K562 (cell line): Measurements from ENCODE around the gene CDC42EP5.

Experiments
- CBX5 ChIP-seq: IDR thresholded peaks from 2 replicates; pipeline ENCODE4 v1.6.1; 2014; ENCODE audit warnings: low read depth, borderline replicate concordance
- EZH2 ChIP-seq: IDR thresholded peaks from 2 replicates; pipeline ENCODE4 v1.6.1; 2012; ENCODE audit warnings: low read depth, mild to moderate bottlenecking, inconsistent platforms, low read length, borderline replicate concordance
- POLR2A ChIP-seq: fragments of 450-650 bp; conservative IDR thresholded peaks from 2 replicates; pipeline ENCODE4 v1.6.1; 2016
- POLR2AphosphoS5 ChIP-seq: IDR thresholded peaks from 2 replicates; pipeline ENCODE4 v1.6.1; 2011; ENCODE audit warnings: mild to moderate bottlenecking, low read depth, low read length, moderate library complexity; ENCODE audit not compliant: control insufficient read depth, insufficient read depth
- ZNF232 ChIP-seq: sonication (generic); formaldehyde crosslinking; IDR thresholded peaks from 2 replicates; pipeline ENCODE4 v1.8.0; 2022; ENCODE audit warnings: mild to moderate bottlenecking, missing genetic modification reagents
- ZNF324 ChIP-seq: fragments of 250-450 bp; sonication (Bioruptor Pico); IDR thresholded peaks from 2 replicates; pipeline ENCODE4 v1.4.0; 2020; ENCODE audit warnings: mild to moderate bottlenecking
- TF ChIP-seq, protein P1 (sequence below): fragments of 450-650 bp; IDR thresholded peaks from 2 replicates; pipeline ENCODE4 v1.6.1; 2016; ENCODE audit warnings: antibody characterized with exemption
- TF ChIP-seq, protein P2 (sequence below), 3 experiments: IDR thresholded peaks in 2 of 3; conservative IDR thresholded peaks in 1 of 3; 2 replicates each; pipeline ENCODE4 v1.5.1; 2011 to 2012; ENCODE audit warnings: low read length in 3 of 3, mild to moderate bottlenecking in 3 of 3, control low read depth in 2 of 3, improper control_type of control experiment in 1 of 3, inconsistent platforms in 1 of 3, low read depth in 1 of 3, mixed read lengths in 1 of 3, moderate library complexity in 1 of 3; ENCODE audit not compliant: insufficient read depth in 2 of 3
- TF ChIP-seq, protein P3 (sequence below): fragments of 200-800 bp; sonication (Bioruptor generic); IDR thresholded peaks from 2 replicates; pipeline ENCODE4 v1.6.1; 2017; ENCODE audit warnings: missing genetic modification characterization, missing compliant biosample characterization

DNA sequence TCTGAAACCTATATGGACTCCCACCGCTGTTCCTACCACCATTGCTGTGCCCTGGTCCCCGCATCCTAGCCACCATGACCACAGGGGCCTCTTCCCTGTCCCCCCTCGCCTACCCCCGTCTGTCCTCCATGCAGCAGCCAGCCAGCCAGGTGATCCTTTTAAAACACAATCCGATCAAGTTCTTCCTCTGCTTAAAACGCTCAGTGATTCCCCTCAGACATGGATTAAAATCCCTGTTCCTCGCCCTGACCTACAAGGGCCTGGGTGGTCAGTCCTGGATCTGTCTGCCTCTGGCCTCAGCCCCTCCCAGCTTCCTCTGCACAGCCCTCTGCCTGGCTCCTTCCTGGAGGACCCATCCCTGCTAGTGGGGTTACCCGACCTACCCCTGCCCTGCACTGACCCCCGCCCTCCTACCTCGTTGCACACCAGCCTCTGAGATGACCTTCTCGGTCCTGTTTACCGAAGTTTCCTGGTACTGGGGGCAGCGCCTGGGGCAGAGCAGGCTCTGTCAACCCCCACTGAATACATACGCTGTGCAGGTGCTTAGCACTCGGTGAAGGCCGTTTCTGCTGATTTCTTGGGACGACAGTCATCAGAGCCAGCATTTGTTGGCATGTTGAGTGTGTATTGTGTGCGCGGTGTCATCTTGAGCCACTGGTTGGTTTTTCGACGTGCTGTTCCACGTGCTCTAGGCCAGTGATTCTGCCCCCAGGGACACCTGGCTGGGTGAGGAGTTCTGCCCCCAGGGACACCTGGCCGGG is 38.8 kb downstream of the CDC42EP5 start:
- TF ChIP-seq, protein P1, sequence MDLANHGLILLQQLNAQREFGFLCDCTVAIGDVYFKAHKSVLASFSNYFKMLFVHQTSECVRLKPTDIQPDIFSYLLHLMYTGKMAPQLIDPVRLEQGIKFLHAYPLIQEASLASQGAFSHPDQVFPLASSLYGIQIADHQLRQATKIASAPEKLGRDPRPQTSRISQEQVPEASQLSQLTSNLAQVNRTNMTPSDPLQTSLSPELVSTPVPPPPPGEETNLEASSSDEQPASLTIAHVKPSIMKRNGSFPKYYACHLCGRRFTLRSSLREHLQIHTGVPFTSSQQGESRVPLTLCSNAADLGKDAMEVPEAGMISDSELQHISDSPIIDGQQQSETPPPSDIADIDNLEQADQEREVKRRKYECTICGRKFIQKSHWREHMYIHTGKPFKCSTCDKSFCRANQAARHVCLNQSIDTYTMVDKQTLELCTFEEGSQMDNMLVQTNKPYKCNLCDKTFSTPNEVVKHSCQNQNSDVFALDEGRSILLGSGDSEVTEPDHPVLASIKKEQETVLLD, result no peak
- TF ChIP-seq CBX5 (no peak), POLR2A (no peak), POLR2AphosphoS5 (no peak), EZH2 (no peak), ZNF232 (CRISPR knock-in tag) (no peak), ZNF324 (CRISPR knock-in tag) (no peak)
- TF ChIP-seq, protein P2, sequence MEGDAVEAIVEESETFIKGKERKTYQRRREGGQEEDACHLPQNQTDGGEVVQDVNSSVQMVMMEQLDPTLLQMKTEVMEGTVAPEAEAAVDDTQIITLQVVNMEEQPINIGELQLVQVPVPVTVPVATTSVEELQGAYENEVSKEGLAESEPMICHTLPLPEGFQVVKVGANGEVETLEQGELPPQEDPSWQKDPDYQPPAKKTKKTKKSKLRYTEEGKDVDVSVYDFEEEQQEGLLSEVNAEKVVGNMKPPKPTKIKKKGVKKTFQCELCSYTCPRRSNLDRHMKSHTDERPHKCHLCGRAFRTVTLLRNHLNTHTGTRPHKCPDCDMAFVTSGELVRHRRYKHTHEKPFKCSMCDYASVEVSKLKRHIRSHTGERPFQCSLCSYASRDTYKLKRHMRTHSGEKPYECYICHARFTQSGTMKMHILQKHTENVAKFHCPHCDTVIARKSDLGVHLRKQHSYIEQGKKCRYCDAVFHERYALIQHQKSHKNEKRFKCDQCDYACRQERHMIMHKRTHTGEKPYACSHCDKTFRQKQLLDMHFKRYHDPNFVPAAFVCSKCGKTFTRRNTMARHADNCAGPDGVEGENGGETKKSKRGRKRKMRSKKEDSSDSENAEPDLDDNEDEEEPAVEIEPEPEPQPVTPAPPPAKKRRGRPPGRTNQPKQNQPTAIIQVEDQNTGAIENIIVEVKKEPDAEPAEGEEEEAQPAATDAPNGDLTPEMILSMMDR (IDR thresholded peaks at IDR 0.05 in 2 of 3, conservative IDR thresholded peaks at IDR 0.05 in 1 of 3; ENCODE audit: insufficient read depth in 2 of 3, low read depth in 1 of 3, low read length in 3 of 3), result no peak
- TF ChIP-seq, protein P3, sequence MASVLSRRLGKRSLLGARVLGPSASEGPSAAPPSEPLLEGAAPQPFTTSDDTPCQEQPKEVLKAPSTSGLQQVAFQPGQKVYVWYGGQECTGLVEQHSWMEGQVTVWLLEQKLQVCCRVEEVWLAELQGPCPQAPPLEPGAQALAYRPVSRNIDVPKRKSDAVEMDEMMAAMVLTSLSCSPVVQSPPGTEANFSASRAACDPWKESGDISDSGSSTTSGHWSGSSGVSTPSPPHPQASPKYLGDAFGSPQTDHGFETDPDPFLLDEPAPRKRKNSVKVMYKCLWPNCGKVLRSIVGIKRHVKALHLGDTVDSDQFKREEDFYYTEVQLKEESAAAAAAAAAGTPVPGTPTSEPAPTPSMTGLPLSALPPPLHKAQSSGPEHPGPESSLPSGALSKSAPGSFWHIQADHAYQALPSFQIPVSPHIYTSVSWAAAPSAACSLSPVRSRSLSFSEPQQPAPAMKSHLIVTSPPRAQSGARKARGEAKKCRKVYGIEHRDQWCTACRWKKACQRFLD (CRISPR knock-in tag), result no peak
